GM15510 (cell line): Measurements from ENCODE around the gene ANKMY1.

Source experiments
- POLR2A ChIP-seq: IDR thresholded peaks from 3 replicates; pipeline ENCODE4 v1.6.1; 2011; ENCODE audit warnings: borderline replicate concordance; ENCODE audit not compliant: insufficient read length; ENCODE audit errors: extremely low read depth

Gene ANKMY1

DNA sequence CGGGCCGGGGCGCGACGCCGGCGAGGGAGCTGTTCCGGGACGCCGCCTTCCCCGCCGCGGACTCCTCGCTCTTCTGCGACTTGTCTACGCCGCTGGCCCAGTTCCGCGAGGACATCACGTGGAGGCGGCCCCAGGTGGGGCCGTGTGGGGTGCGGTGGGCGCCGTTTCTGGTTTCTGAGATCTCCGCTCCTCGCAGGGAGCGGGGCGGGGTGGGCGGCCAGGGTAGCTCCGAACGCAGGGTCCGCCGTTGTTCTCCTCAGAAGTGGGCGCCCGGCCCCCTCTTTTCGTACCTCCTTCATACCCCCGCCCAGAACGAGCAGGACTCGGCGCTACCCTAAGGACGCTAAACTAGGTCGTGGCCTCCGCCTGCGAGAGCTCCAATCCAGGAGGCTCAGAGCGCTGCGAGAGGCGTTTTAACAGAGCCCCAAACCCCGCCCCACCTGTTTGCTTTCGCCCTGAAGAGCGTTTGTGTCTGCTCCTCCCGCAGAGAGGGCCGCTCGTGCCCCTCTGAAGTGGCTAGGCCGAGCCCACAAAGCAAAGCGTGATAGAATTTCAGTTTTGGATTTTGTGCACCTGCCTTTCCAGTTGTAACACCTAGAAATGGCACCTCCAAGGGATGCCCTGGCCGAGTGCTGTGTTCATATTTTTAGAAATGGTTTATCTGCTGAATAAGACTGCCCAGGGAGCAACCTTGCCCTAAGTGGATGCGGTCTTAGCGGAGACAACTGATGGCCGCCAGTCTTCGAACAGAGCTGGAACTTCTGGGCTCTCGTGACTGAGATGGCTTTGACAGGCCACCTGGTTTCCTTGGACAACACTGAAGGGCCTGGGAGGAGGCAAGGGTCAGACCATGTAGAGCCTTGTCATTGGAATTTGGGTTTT is 29.4 kb upstream of the ANKMY1 start:
- no peak for TF ChIP-seq POLR2A

DNA sequence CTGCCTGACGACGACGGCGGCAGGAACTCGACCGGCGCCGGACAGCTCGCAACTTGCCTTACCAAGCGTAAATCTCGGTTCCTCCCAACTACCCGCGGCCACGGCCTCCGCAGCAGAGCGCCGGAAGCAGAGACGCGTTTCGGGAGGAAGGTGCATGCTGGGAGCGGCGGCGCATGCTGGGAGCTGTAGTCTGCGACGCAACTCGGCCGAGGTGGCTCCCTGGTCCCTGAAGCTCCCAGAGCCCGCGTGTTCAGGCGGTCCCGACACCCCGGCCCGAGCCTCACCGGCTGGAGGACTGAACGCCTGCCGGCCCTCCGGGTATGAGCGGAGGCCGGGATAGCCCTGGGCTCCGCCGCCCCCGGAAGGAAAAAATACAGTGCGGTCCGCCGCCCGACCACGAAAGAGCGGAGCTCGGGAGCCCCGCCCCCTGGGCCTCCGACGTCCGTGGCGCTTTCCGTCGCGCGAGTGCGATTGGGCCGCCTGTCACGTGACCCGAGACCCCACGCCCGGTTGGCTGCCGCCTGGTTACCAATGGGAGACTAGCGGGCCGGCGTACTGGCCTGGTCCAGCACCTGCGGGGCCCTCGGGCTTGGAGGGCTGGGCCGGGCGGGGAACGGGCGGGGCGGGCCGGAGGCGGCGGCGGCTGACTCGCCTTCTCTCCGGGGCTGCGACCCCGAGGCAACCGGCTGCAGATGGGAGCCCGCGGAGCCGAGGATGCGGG is 28.6 kb upstream of the ANKMY1 start, which contains the start of gene CAPN10:
Gene CAPN10, plus strand, starts transcription at position 537 of the 721 bp plus-strand sequence. Its CDS starts 178 bp downstream, at position 715.
- TF ChIP-seq POLR2A, result peak; percentile 72

GRCh38 chr2:240585681-240586197 is 28.0 kb upstream of the ANKMY1 start:
- TF ChIP-seq POLR2A, result no peak

DNA sequence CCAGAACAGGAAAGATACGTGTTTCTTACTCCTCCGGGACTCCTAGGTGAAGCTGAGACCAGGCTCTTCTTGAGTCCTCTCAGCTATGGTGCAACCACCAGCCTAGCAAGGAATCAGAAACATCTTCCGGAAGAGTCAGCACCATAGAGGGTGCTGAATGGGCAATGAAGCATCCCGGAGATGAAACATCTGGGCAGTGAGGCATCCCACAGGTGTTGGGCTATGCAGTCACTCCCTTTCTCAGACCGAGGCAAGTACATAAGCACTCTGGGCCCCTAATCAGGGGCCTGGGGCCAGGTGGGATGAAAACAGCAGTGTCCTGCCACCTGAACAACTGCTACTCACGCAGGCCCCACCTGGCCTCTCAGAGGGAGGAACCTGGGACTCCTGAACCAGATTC is 27.3 kb upstream of the ANKMY1 start:
- TF ChIP-seq POLR2A, result no peak

GRCh38 chr2:240584486-240585031 is 26.8 kb upstream of the ANKMY1 start:
- TF ChIP-seq POLR2A, result peak; percentile 81

DNA sequence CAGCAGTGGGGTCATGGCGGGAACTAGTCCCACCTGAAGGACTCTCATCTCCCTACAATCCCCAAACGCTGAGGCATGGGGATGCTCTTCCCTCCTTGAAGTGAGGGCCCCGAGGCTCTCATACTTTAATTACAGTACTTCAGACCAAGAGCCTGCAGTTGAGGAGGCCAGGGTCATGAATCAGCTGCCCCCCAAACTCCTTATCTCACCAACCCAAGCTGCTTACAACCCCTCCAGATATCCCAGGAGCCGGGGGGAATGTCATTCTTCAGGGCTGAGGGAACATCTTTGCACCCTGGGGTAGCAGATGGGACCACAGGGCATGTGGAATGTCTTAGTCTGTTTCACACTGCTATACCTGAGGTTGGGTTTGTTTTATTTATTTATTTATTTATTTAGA is 26.0 kb upstream of the ANKMY1 start:
- TF ChIP-seq POLR2A, result no peak

GRCh38 chr2:240582781-240583180 is 25.0 kb upstream of the ANKMY1 start:
- TF ChIP-seq POLR2A, result no peak

- no peak for TF ChIP-seq POLR2A
Measured at GRCh38 chr2:240581811-240582210, 24.0 kb upstream of the ANKMY1 start.

DNA sequence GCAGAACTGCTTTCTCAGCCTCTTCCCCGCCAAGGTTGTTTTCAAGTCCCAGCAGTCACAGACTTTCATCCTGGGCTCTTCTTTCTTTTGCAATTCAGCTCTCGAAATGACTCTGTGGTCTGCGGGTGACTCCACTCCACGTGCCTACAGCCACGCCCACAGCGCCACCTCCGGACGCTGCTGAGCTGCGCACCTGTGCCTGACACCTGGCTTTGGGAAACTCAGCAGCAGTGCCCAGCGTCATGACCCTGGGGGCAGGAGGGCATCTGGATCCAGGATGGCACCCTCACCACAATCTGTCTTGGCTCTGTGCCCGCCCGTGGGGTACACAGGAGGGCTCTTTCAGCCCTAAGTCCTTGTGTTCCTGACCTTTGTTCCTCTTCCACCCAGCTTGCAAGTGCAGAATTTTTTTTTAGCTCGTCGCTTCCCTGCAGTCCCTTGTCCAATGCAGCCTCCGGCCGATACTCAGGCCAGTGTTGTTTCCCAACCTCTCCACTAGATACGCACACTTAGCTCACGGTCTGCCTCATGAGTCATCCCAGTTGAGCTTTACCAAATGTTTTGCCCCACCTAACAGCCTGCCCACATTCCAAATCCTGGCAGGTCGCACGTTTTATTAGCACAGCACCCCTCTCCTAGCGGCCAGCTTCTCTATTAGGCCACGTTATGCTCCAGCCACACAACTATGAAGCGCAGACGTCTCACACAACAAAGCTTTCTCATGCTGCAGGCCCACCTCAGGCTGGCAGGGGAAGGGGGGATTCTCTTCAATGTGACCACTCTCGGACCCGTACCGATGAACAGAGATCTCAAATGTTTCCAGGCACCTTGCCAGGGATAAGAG is 22.2 kb upstream of the ANKMY1 start:
- TF ChIP-seq POLR2A, result no peak

- no peak for TF ChIP-seq POLR2A
Measured at GRCh38 chr2:240579071-240579762, 21.4 kb upstream of the ANKMY1 start.

DNA sequence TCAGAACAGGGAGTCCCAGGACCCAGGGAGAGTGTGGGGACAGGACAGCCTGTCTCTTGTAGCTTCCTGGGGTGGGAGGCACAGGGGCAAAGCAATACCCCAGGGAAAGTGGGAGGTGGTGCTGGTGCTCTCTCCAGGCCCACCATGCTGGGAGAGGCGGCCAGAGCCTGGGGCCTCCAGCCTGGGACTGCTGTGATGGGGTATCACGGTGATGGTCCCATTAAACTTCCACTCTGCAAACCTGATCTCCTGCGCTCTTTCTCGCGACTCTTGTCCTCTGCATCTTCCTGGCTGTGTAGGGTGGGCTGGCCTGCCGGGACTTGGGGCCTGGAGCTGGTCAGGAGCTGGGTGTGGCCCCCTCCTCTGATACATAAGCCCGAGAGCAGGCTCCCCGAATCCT is 20.7 kb upstream of the ANKMY1 start:
- TF ChIP-seq POLR2A, result no peak

DNA sequence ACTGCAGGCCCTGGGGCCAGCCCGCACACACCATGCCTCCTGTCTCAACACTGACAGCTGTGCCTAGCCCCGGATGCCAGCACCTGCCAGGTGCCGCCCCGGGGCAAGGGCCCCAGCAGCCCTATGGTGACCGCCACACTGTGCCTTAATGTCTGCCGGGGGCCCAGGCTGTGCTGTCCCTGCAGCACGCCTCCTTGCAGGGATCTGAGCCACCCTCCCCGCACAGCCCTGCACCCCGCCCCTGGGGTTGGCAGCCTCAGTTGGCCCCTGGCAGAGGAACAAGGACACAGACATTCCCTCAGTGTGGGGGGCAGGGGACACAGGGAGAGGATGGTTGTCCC is 20.3 kb upstream of the ANKMY1 start:
- TF ChIP-seq POLR2A, result no peak

DNA sequence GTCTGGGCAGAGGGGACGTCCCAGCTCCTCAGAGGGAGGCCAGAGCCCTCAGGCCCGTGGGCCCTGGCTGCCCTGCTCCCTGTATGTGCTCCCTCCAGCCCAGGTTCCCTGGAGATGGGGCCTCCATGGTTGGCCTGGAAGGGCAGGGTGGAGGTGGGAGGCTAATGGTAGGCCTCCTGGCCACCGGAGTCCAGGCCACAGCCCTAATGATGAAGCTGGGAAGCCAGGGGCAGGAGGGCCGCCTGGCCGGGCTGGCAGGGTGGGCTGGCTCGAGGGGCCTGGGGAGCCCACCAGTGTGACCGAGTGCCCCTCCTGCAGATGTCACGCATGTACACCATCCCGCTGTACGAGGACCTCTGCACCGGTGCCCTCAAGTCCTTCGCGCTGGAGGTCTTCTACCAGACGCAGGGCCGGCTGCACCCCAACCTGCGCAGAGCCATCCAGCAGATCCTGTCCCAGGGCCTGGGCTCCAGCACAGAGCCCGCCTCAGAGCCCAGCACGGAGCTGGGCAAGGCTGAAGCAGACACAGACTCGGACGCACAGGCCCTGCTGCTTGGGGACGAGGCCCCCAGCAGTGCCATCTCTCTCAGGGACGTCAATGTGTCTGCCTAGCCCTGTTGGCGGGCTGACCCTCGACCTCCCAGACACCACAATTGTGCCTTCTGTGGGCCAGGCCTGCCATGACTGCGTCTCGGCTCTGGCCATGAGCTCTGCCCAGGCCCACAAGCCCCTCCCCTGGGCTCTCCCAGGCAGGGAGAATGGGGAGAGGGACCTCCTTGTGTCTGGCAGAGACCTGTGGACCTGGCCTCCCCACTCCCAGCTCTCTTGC is 19.7 kb upstream of the ANKMY1 start:
- TF ChIP-seq POLR2A, result no peak
